GM19023 (cell line): Measurements from ENCODE around the gene VASN.

Source experiments
- ATAC-seq: cut with Tn5 transposase; IDR thresholded peaks from one replicate; pipeline ENCODE4 v1.9.1; 2021; ENCODE audit warnings: mild to moderate bottlenecking, moderate library complexity; ENCODE audit not compliant: unreplicated experiment

Gene VASN

GRCh38 chr16:4401094-4401501 lies 29.4 kb downstream of the VASN start:
- ATAC-seq, result no peak

GRCh38 chr16:4401510-4401909 lies 29.9 kb downstream of the VASN start:
- ATAC-seq, result no peak

- no peak for ATAC-seq
These were observed 30.9 kb downstream of the VASN start for GRCh38 chr16:4402439-4403132.

DNA sequence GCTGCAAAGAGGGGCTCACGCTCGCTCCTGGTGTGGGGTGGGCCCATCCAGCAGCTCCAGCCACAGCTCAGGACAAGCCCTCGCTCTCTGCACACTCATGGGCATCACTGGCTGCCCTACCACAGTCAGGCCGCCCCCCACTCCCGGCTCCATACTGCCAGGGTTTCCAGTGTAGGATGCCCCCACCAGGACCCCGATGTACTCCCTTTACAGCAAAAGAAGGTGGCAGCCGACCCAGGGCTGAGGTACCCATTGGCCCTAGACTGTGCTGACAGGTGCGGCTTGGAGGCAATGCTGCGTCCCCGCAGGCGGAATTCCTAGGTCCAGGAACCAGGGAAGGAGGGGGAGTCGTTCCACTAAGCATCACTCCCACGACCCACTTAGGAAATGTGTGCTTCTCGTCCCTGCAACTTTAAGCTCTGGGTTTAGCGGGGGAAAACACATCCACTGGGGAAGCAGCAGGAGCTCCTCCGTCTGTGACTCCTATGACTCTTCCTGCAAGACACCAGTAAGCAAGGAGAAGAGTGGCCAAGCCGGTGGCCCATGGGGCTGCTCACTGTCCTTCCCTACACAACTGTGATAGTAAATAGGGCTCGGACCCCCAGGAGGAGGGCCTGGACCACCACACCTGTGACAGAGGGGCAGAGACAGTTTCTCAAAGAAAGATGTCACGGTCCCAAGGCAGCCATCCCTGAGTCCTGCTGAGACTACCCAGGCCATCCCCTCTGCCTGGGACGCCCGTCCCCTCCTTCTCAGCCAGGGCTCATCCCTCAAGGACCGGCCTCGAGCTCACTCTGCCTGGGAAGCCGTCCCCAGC lies 31.7 kb downstream of the VASN start:
- no peak for ATAC-seq

- no peak for ATAC-seq
These were observed 32.8 kb downstream of the VASN start for GRCh38 chr16:4404247-4404966.

DNA sequence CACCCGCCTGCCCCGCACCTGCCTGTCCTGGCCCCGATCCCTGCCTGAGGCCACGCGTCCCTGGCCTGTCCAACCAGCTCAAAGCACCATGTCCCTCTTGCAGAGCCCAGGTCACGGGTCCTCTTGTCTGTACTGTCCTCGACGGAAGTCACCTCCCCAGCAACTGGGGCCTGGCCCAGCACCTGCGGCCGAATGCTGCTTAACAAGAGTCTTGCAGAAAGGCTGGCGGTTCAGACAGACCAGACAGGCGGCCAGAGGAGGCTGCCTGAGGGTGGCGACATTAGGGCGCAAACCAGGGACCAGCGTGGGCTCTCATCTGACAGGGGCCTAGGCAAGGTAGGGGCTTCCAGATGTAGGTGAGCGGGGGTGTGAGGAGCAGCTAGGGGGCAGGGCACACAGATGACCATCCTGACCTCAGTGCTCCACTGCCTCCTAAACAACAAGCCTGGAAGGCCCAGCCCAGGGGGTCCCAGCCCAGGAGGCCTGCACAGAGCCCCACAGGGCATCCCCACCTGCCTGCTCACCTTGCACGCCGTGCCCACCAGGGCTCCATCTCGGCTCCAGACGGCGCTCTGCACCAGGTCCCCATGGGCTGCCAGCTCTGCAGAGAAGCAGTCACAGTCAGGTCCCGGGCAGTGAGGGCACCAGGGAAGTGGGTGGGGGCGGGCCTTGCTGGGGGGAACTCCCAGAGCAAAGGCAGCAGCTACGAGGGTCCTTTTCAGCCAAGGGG lies 33.5 kb downstream of the VASN start:
- ATAC-seq, result no peak

DNA sequence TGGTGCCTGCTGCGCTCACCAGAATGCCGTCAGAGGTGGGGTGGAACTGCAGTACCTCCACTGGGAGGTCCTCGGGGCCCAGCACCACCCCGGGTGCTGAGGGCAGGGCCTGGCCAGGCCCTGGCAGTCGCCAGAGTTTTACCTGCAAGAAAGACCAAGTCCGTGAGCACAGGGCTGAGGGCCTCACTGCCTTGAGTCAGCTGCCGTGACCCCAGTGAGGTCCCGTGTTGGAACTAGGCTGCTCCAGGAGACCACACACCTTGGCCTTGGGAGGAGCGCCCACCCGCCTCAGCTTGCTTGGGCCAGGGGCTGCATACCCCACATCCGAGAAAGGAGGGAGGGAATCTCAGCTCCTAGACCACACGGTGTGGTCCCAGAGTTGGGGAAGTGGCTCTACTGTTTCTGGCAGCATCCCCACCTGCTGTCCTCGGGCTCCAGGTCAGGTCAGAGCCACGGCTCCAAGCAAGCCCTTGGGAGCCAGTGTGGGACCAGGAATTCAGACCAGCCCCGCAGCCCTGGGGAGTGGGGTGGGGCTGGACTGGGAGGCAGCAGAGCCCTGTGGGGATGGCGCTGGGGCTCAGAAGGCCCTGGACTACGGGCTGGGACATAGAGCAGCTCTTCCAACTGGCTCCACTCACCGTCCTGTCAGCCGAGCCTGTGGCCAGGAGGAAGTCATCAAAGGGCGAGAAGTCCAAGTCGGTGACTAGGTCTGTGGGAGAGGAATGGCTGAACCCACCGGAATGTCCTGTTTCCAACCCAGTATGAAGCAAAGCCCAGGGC lies 36.1 kb downstream of the VASN start:
- no peak for ATAC-seq

- no peak for ATAC-seq
These were observed 36.7 kb downstream of the VASN start for GRCh38 chr16:4408323-4408690.

GRCh38 chr16:4409081-4409932 lies 37.7 kb downstream of the VASN start:
- ATAC-seq, result no peak

DNA sequence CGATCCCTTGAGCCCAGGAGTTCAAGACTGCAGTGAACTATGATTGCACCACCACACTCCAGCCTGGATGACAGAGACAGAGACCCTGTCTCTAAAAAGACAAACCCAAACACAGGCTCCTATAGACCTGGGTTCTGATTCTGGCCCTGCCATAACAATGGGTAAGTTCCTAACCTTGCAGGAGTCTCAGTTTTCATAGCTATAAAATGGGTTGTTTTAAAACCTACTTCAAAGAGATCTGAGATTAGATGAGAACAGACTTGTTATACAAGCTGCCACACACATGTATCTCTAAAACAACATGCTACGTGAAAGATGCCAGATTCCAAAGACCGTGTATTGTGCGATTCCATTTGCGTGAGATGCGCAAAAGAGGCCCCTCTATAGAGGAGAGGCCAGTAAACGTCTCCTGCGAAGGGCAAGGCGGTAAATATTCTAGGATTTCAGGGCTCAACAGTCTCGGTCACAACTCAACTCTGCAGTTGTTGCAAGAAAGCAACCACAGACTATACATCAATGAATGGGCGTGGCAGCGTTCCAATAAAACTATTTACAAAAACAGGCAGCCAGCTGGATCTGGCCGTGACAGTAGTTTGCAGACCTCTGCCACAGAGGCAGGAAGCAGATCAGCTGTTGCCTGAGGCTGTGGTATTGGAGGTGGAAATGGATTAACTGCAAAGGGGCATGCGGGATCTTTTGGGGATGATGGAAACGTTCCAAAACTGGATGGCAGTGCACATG lies 38.9 kb downstream of the VASN start:
- ATAC-seq, result no peak

DNA sequence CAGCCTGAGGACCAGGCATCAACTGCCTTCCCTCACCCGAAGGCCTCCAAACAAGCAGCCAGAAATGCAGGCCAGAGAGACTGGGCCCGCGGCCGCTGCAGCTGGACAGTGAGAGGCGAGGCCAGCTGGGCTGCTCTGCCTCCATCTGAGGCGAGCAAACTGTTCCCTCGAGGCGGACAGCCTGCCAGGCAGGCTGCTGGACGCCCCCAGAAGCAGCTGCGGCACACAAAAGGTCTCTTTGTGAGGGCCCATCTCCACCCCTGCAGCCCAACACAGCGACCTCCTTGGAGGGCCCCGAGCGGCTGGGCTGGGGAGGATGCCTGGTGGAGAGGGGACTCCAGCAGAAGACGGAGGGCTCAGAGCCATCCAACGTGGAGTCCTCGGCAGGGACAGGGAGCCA lies 40.0 kb downstream of the VASN start:
- ATAC-seq, result no peak

DNA sequence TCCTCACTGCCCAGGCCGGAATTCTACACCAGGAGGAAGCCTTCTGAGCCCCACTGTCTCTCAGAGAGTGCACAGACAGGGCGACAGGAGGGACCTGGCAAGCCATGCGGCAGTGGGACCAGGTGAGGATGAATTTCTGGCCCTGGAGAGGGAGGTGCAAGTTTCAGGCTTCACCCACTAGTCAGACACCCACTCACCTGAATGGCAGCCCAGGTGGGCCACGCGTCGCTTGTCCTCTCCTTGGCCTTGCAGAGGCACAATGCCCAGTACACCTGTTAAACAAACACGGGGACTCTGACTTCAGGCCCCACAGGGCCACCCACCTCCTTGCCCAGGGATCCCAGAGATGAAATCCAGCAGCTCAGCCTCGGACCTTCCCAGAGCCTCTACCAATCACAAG lies 40.5 kb downstream of the VASN start:
- ATAC-seq, result no peak

- no peak for ATAC-seq
These were observed 41.2 kb downstream of the VASN start for GRCh38 chr16:4412854-4413253.

DNA sequence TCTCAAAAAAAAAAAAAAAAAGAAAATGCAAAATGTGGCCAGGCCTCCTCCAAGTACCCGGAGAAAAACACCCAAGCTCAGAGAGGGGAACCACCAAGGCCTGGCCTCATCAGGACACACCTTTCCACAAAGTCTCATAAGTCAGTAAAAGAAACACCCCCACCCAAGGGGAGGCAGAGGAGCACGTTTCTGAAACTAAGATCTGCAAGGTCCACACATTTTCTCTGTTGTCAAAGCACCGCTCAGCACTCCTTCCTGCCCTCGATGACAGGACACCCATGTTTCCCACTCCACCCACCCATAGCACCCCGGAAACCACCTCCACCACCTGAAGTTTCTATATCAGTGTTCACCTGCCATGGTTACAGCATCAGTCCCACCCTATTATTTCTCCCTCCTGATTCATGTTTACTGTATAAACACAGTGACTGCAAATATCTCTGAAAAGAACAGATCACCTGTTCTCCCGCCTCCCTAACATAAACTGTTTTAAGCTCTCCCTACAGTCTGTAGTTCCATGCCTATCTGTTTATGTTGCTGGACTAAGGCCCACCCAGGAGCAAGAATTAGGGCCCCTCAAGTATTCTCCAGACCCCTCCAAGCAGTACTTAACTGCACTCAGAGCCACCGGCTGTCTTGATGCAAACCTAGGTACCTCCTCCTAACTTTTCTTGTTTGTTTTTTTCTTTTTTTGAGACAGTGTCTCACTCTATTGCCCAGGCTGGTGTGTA lies 42.7 kb downstream of the VASN start:
- peak; percentile 55 for ATAC-seq

- ATAC-seq, result no peak
These were observed 44.0 kb downstream of the VASN start for GRCh38 chr16:4415538-4416199.

GRCh38 chr16:4416200-4417032 lies 44.8 kb downstream of the VASN start, which contains the start of gene CORO7:
Gene CORO7 (minus strand): TSS chr16:4416596. CDS start chr16:4416518, 78 bp downstream.
- ATAC-seq, result peak; percentile 76
